HepG2 (cell line): ENCODE measurements around the gene TRIP4. TPM values are rescaled to one million over a fixed set of nuclear protein-coding genes. Genes with fewer than 3 reads are reported as not detected.
A peak's percentile ranks its signal among the peaks of the same experiment; 100 is the strongest.

Source experiments
- ARNTL ChIP-seq: sonication (generic); formaldehyde crosslinking; IDR thresholded peaks from 2 replicates; pipeline ENCODE4 v1.4.0; 2020; ENCODE audit warnings: mild to moderate bottlenecking, missing genetic modification reagents
- CC2D1A ChIP-seq: sonication (generic); formaldehyde crosslinking; IDR thresholded peaks from 2 replicates; pipeline ENCODE4 v1.8.1; 2023; ENCODE audit warnings: mild to moderate bottlenecking, missing genetic modification reagents
- FOXA1 ChIP-seq, 2 experiments: fragments of 450-650 bp in 1 of 2; sonication (generic) in 1 of 2; formaldehyde crosslinking in 1 of 2; IDR thresholded peaks; 2 replicates each; pipeline versions ENCODE4 v1.4.0 to v1.6.1; 2016 to 2020; ENCODE audit warnings: missing genetic modification reagents in 1 of 2
- KLF15 ChIP-seq: sonication (generic); formaldehyde crosslinking; IDR thresholded peaks from 2 replicates; pipeline ENCODE4 v1.8.1; 2023; ENCODE audit warnings: borderline replicate concordance, mild to moderate bottlenecking, inconsistent platforms, missing genetic modification reagents, mixed read lengths
- KMT2B ChIP-seq: IDR thresholded peaks from 2 replicates; pipeline ENCODE4 v1.6.1; 2016; ENCODE audit warnings: missing genetic modification reagents, missing compliant biosample characterization
- POLR2G ChIP-seq: fragments of 200-400 bp; formaldehyde crosslinking; IDR thresholded peaks from 2 replicates; pipeline ENCODE4 v1.6.1; 2018; ENCODE audit warnings: mild to moderate bottlenecking, low read depth, low read length, moderate library complexity
- RBFOX2 ChIP-seq: fragments of 200-400 bp; formaldehyde crosslinking; IDR thresholded peaks from 2 replicates; pipeline ENCODE4 v1.6.1; 2017; ENCODE audit warnings: low read depth, mild to moderate bottlenecking, low read length
- SSRP1 ChIP-seq: IDR thresholded peaks from 2 replicates; pipeline ENCODE4 v1.6.1; 2016; ENCODE audit warnings: control low read depth
- STAT6 ChIP-seq: sonication (generic); formaldehyde crosslinking; IDR thresholded peaks from 2 replicates; pipeline ENCODE4 v1.4.0; 2020; ENCODE audit warnings: missing genetic modification reagents, mild to moderate bottlenecking, borderline replicate concordance
- TAF1 ChIP-seq: sonication (generic); formaldehyde crosslinking; IDR thresholded peaks from 2 replicates; pipeline ENCODE4 v1.4.0; 2020; ENCODE audit warnings: missing genetic modification reagents
- TAF15 ChIP-seq: fragments of 200-400 bp; formaldehyde crosslinking; IDR thresholded peaks from one replicate; pipeline ENCODE4 v1.6.1; 2018; ENCODE audit warnings: mild to moderate bottlenecking, low read depth, low read length; ENCODE audit not compliant: poor library complexity, severe bottlenecking
- TARDBP ChIP-seq: sonication (generic); formaldehyde crosslinking; IDR thresholded peaks from 2 replicates; pipeline ENCODE4 v1.8.0; 2022; ENCODE audit warnings: mild to moderate bottlenecking, missing genetic modification reagents
- THAP11 ChIP-seq: IDR thresholded peaks from 2 replicates; pipeline ENCODE4 v1.6.1; 2016; ENCODE audit warnings: missing biosample characterization, missing genetic modification reagents
- ZKSCAN1 ChIP-seq: fragments of 150-350 bp; IDR thresholded peaks from 2 replicates; pipeline ENCODE4 v1.6.1; 2014; ENCODE audit warnings: low read length
- ZMYM4 ChIP-seq: sonication (generic); formaldehyde crosslinking; IDR thresholded peaks from 2 replicates; pipeline ENCODE4 v1.8.1; 2023; ENCODE audit warnings: mild to moderate bottlenecking, missing genetic modification reagents
- ZNF12 ChIP-seq: sonication (generic); formaldehyde crosslinking; IDR thresholded peaks from 2 replicates; pipeline ENCODE4 v1.5.0; 2020; ENCODE audit warnings: missing genetic modification reagents
- ZNF281 ChIP-seq: sonication (generic); formaldehyde crosslinking; IDR thresholded peaks from 2 replicates; pipeline ENCODE4 v1.4.0; 2020; ENCODE audit warnings: missing genetic modification reagents, borderline replicate concordance
- ZNF317 ChIP-seq: sonication (generic); formaldehyde crosslinking; IDR thresholded peaks from 2 replicates; pipeline ENCODE4 v1.5.0; 2020; ENCODE audit warnings: mild to moderate bottlenecking, missing genetic modification reagents
- ZNF550 ChIP-seq: sonication (generic); formaldehyde crosslinking; IDR thresholded peaks from 2 replicates; pipeline ENCODE4 v1.4.0; 2020; ENCODE audit warnings: mild to moderate bottlenecking, missing genetic modification reagents, borderline replicate concordance
- ZNF841 ChIP-seq: sonication (generic); formaldehyde crosslinking; IDR thresholded peaks from 2 replicates; pipeline ENCODE4 v1.8.1; 2023; ENCODE audit warnings: missing genetic modification reagents, borderline replicate concordance
- polyA plus RNA-seq, 8 experiments: library from polyadenylated mRNA; depleted of rRNA in 3 of 8; stranded (reverse) in 7 of 8; unstranded in 1 of 8; fragments of >200 nt; fragmentation: Illumina TruSeq in 4 of 8; extraction: Trizol in 4 of 8; gene quantifications; 2 replicates each; pipeline versions ENCODE4 v1.2.1 to v1.2.3, GENCODE V29; 2011 to 2016; ENCODE audit warnings: low read depth in 4 of 8, missing spikeins in 1 of 8, mixed read lengths in 1 of 8; ENCODE audit not compliant: insufficient read depth in 1 of 8
- total RNA-seq, 5 experiments: library from RNA; depleted of rRNA; stranded (reverse); fragments of >200 nt; fragmentation: Illumina TruSeq; extraction: Trizol; gene quantifications; 2 replicates each; pipeline ENCODE4 v1.2.3, GENCODE V29; 2016; ENCODE audit warnings: low read depth in 1 of 5
- TF ChIP-seq, protein P1 (sequence below): sonication (generic); formaldehyde crosslinking; IDR thresholded peaks from 2 replicates; pipeline ENCODE4 v1.8.1; 2022; ENCODE audit warnings: low read depth, mild to moderate bottlenecking, missing genetic modification reagents

The TRIP4 gene
- total and polyA plus RNA-seq, 2 of the 13 experiments (the other 11 are each of a cell fraction or from before 2014, with no cell fraction given) = 7.1 to 11.8 TPM

DNA sequence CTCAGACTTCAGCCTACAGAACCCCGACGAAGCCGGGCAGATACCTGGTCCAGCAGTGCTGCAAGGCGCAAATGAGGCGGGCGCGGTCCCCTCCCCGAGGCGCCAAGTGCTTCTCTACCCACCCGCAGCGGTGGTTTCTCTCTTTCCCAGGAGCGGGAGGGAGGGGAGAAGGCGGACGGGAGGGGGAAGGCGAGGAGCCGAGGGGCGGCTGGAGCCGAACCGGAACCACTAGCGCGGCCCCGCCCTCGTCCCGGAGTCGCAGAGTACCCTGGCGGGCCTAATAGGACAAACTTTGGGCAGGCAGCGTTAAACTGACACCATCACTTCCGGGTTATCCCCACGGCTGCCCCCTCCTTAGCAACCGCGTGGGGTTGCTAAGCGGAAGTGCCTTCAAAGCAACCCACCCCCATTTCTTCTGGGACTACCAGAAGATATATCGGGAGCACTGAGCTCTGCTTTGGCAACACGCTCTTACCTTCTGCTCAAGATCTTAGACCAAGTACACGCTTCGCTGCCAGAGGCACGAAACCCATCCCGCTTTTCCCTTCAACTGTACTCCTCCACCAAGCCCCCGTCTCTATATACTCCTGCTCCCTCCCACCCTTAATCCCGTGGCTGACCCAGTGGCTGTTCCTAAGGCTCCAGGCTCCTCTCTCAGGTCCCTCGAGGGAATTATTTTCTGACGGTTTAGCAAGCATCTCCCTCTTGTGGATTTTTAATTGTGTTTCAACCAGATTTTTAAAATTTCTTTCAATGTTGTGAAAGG, 31.5 kb upstream of the TRIP4 start, which contains the start of gene CSNK1G1 (continued):
- peak; percentile 78 for TF ChIP-seq POLR2G
- peak; percentile 43 for TF ChIP-seq TAF15
- TF ChIP-seq ZKSCAN1 = no peak
- peak; percentile 49; the same call in 1 of the 2 replicates for TF ChIP-seq RBFOX2
- TF ChIP-seq TARDBP (CRISPR knock-in tag) = peak; percentile 58; the same call in 1 of the 2 replicates
- peak; percentile 86 for TF ChIP-seq KMT2B
- no peak for TF ChIP-seq FOXA1 (IDR thresholded peaks at IDR 0.05)
- TF ChIP-seq FOXA1 (CRISPR knock-in tag; IDR thresholded peaks at IDR 0.05) = no peak
- TF ChIP-seq STAT6 = no peak
- TF ChIP-seq KLF15 (CRISPR knock-in tag) = no peak
- TF ChIP-seq ZMYM4 (CRISPR knock-in tag) = peak; percentile 50
- TF ChIP-seq TAF1 (CRISPR knock-in tag) = 0 out of 2 replicates have a peak, but pooled peaks have one; percentile 33
- no peak for TF ChIP-seq ZNF550 (CRISPR knock-in tag)
- no peak for TF ChIP-seq ZNF12 (CRISPR knock-in tag)
- TF ChIP-seq CC2D1A (CRISPR knock-in tag) = peak; percentile 59; the same call in 1 of the 2 replicates
- TF ChIP-seq THAP11 (CRISPR knock-in tag) = peak; percentile 93
- no peak for TF ChIP-seq SSRP1 (CRISPR knock-in tag)
- TF ChIP-seq ZNF841 = no peak
- TF ChIP-seq ARNTL (CRISPR knock-in tag) = no peak; the same call in 1 of the 2 replicates
- no peak; the same call in 1 of the 2 replicates for TF ChIP-seq ZNF317 (CRISPR knock-in tag)
- TF ChIP-seq, protein P1, sequence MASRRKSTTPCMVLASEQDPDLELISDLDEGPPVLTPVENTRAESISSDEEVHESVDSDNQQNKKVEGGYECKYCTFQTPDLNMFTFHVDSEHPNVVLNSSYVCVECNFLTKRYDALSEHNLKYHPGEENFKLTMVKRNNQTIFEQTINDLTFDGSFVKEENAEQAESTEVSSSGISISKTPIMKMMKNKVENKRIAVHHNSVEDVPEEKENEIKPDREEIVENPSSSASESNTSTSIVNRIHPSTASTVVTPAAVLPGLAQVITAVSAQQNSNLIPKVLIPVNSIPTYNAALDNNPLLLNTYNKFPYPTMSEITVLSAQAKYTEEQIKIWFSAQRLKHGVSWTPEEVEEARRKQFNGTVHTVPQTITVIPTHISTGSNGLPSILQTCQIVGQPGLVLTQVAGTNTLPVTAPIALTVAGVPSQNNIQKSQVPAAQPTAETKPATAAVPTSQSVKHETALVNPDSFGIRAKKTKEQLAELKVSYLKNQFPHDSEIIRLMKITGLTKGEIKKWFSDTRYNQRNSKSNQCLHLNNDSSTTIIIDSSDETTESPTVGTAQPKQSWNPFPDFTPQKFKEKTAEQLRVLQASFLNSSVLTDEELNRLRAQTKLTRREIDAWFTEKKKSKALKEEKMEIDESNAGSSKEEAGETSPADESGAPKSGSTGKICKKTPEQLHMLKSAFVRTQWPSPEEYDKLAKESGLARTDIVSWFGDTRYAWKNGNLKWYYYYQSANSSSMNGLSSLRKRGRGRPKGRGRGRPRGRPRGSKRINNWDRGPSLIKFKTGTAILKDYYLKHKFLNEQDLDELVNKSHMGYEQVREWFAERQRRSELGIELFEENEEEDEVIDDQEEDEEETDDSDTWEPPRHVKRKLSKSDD (CRISPR knock-in tag) = no peak
- peak; percentile 65; the same call in 1 of the 2 replicates for TF ChIP-seq ZNF281
